ENCODE measurements around the gene PDE11A. TPM values are rescaled to one million over a fixed set of nuclear protein-coding genes. Genes with fewer than 3 reads are reported as not detected.

Gene PDE11A
- total and polyA plus RNA-seq, 2 of the 8 experiments (the other 6 are each of a cell fraction or from before 2014, with no cell fraction given) = 0.19 to 0.23 TPM

GRCh38 chr2:177577075-177577474 lies 495.5 kb downstream of the PDE11A start (continued):
- TF ChIP-seq CHD7 (IDR thresholded peaks at IDR 0.05; ENCODE audit: insufficient replicate concordance, low read length) = no peak
- TF ChIP-seq SIRT6 (IDR thresholded peaks at IDR 0.05; ENCODE audit: low read length) = no peak
- TF ChIP-seq HDAC6 (IDR thresholded peaks at IDR 0.05; ENCODE audit: low read depth, low read length) = no peak
- TF ChIP-seq MAX (IDR thresholded peaks at IDR 0.05) = no peak
- no peak for TF ChIP-seq NANOG (IDR thresholded peaks at IDR 0.05; ENCODE audit: insufficient read depth, low read depth, low read length, poor library complexity, severe bottlenecking)
- no peak for TF ChIP-seq SIN3A (conservative IDR thresholded peaks at IDR 0.05 in 1 of 2, IDR thresholded peaks at IDR 0.05 in 1 of 2; ENCODE audit: low read depth in 1 of 2, low read length in 2 of 2)
- no peak for TF ChIP-seq USF2 (IDR thresholded peaks at IDR 0.05; ENCODE audit: low read length)

Data from H1 (cell line).